HepG2 (cell line): ENCODE measurements around the gene UBAC2.

ENCODE experiments used
- BHLHE40 ChIP-seq: IDR thresholded peaks from 2 replicates; pipeline ENCODE4 v1.6.1; 2011; ENCODE audit warnings: low read length, improper control_type of control experiment
- CTCF ChIP-seq: sonication (generic); formaldehyde crosslinking; IDR thresholded peaks from 2 replicates; pipeline ENCODE4 v1.5.0; 2020; ENCODE audit warnings: mild to moderate bottlenecking, missing genetic modification reagents, moderate library complexity
- DR1 ChIP-seq: sonication (generic); formaldehyde crosslinking; IDR thresholded peaks from 2 replicates; pipeline ENCODE4 v1.8.0; 2021; ENCODE audit warnings: mild to moderate bottlenecking, missing genetic modification reagents, inconsistent platforms
- ELF1 ChIP-seq: sonication (generic); formaldehyde crosslinking; IDR thresholded peaks from 2 replicates; pipeline ENCODE4 v1.4.0; 2020; ENCODE audit warnings: missing genetic modification reagents
- HMGXB4 ChIP-seq, 2 experiments: sonication (generic) in 1 of 2; formaldehyde crosslinking in 1 of 2; IDR thresholded peaks; 2 replicates each; pipeline versions ENCODE4 v1.4.0 to v1.6.1; 2018 to 2020; ENCODE audit warnings: missing genetic modification reagents in 2 of 2, borderline replicate concordance in 1 of 2, low read depth in 1 of 2, mild to moderate bottlenecking in 1 of 2, missing biosample characterization in 1 of 2
- ISL2 ChIP-seq: sonication (generic); formaldehyde crosslinking; IDR thresholded peaks from 2 replicates; pipeline ENCODE4 v1.5.0; 2020; ENCODE audit warnings: missing genetic modification reagents
- MXI1 ChIP-seq: IDR thresholded peaks from 3 replicates; pipeline ENCODE4 v1.6.1; 2012; ENCODE audit warnings: low read depth, low read length, inconsistent platforms, borderline replicate concordance
- NCOA2 ChIP-seq: sonication (generic); formaldehyde crosslinking; IDR thresholded peaks from 2 replicates; pipeline ENCODE4 v1.8.0; 2022; ENCODE audit warnings: inconsistent platforms
- ZBTB40 ChIP-seq, 2 experiments: fragments of 450-650 bp in 1 of 2; sonication (generic) in 1 of 2; formaldehyde crosslinking in 1 of 2; IDR thresholded peaks; 2 replicates each; pipeline versions ENCODE4 v1.6.1 to v1.8.0; 2016 to 2022; ENCODE audit warnings: antibody characterized with exemption in 1 of 2, mild to moderate bottlenecking in 1 of 2, missing genetic modification reagents in 1 of 2
- ZNF274 ChIP-seq: sonication (generic); formaldehyde crosslinking; IDR thresholded peaks from 2 replicates; pipeline ENCODE4 v1.5.1; 2020; ENCODE audit warnings: mild to moderate bottlenecking, missing genetic modification reagents
- ZNF512 ChIP-seq: sonication (generic); formaldehyde crosslinking; IDR thresholded peaks from 2 replicates; pipeline ENCODE4 v1.4.0; 2020; ENCODE audit warnings: mild to moderate bottlenecking, missing genetic modification reagents
- ZNF580 ChIP-seq: IDR thresholded peaks from 2 replicates; pipeline ENCODE4 v1.6.1; 2016; ENCODE audit warnings: low read depth, borderline replicate concordance
- ZNF839 ChIP-seq: sonication (generic); formaldehyde crosslinking; IDR thresholded peaks from 2 replicates; pipeline ENCODE4 v1.4.0; 2020; ENCODE audit warnings: missing genetic modification reagents, mild to moderate bottlenecking, borderline replicate concordance

- TF ChIP-seq NCOA2 (CRISPR knock-in tag): no peak
- no peak for TF ChIP-seq ZBTB40 (IDR thresholded peaks at IDR 0.05)
- TF ChIP-seq ZBTB40 (CRISPR knock-in tag; IDR thresholded peaks at IDR 0.05): no peak
- TF ChIP-seq ZNF839 (CRISPR knock-in tag): no peak
- TF ChIP-seq ZNF274 (CRISPR knock-in tag): no peak
- no peak for TF ChIP-seq ZNF580 (CRISPR knock-in tag)
- no peak for TF ChIP-seq CTCF
- TF ChIP-seq HMGXB4 (CRISPR knock-in tag; IDR thresholded peaks at IDR 0.05; ENCODE audit: borderline replicate concordance in 1 of 2, low read depth in 1 of 2): no peak
- TF ChIP-seq MXI1: no peak
- no peak for TF ChIP-seq DR1
- TF ChIP-seq ISL2: no peak
- TF ChIP-seq BHLHE40: no peak
- no peak for TF ChIP-seq ELF1
- no peak for TF ChIP-seq ZNF512 (CRISPR knock-in tag)
These were observed 215.2 kb downstream of the UBAC2 start for GRCh38 chr13:99415851-99416331.
